HG03442 (cell line): ENCODE results near the gene CA5A.
"Not testable (repeated sequence)": the region's sequence is repeated elsewhere in the genome, so short reads cannot be mapped to it uniquely, and the experiment has no call there.

Experiments used
- ATAC-seq: cut with Tn5 transposase; IDR thresholded peaks from one replicate; pipeline ENCODE4 v1.9.1; 2021; ENCODE audit warnings: mild to moderate bottlenecking, moderate library complexity; ENCODE audit not compliant: unreplicated experiment

The CA5A gene

DNA sequence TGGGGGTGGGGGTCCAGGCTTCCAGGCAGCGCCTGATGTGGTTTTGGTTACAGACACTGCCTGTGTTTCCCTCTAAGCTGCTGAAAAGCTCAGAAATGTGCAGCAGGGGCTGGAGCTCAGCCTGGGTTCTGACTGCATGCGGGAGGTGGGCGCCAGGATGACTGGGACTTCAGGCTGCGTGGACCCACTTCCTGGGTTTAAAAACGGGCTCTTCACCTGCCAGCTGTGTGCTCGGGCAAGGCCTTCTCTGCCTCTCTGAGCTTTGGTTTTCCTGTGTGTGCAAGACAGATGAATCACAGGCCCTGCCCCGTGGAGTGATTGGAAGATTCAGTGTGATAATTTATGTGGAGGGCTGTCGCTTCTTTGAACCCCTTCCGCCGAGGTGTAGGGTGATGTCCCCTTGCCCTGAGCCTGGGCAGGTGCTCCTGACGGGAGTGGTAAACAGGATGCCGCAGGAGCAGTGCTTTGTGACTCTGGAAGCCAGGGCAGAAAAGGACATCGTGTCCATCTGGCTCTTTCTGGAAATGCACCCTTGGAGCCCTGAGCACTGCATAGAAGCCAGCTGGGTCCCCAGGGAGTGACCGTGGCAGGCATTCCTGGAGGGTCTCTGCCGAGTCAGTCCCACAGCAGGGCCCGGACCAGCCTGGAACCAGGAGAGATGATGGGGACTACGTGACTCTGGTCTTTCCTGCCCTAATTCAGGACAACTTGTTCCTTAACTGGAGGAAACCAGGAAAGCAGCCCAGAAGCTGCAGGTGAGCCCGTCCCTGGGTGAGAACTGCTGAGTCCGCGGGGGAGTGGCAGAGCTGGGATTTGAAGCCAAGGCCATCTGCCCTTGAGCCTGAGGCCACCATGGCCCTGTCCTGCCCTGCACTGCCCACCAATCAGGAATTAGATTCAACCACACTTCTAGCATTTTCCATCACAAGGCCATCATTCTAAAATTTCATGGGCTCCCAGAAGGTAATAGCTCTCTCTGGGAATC, 38.5 kb downstream of the CA5A start:
- ATAC-seq: no peak

DNA sequence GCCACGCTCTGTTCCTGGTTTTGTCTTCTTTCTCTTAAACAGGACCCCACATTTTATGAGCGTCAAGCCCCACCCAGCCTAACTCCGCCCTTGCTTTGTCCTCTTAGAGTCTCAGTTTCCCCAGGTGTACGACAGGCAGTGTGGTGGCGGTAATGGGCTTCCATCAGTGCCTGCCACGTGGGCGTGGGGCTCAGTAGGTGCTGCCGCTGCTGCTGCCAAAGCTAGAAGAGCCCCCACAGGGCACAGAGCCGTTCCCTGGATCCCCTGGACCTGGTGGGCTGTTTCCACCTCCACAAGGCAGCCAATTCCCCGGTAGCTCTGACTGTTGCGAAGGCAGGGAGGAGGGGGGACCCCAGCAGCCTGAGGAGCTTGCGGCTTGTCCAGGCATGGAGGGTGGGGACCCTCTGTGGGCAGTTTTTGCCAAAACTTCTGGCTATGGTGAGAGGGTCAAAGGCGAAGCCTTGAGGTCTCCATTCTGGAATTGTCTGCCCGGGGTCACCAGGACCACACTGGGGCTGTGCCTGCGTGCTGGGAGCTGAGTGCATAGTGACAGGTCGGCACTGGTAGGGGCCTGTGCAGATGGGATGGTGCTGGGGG, 39.3 kb downstream of the CA5A start:
- not testable (repeated sequence) for ATAC-seq

GRCh38 chr16:87896176-87896890, 40.0 kb downstream of the CA5A start:
- not testable (repeated sequence) for ATAC-seq

GRCh38 chr16:87895641-87896141, 40.6 kb downstream of the CA5A start:
- ATAC-seq: no peak

DNA sequence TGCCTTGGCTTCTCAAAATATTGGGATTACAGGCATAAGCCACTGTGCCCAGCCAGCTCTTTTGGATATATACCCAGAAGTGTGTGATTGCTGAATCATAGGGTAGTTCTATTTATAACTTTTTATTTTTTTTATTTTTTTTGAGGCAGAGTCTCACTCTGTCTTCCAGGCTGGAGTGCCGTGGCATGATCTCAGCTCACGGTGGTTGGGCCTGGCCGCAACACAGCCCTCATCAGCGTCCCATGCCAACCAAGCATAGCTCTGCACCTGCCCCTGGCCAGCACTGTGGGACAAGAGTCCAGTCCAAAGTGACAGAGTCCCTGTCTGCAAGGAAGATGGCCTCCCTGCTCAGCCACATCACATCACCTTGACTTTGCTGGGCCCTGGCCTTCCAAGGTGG, 42.3 kb downstream of the CA5A start:
- not testable (repeated sequence) for ATAC-seq

DNA sequence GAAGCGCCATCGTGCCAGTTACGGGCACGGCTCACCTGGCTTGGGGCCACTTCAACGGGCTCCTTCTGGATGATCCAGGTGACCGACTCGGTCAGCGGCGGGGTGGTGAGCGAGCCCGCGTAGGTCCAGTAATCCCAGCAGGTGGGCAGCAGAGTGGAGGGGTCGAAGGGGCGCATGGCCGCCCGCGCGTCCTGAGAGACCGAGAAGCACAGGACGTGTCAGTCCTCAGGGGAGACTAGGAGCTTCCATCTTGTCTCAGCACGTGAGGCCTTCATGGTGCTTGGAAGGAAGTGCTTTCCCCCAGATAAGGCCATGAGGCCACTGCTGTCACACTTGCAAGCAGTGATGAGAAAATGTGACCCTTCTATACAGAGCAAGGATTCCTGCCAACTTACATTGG, 44.6 kb downstream of the CA5A start:
- ATAC-seq: no peak

DNA sequence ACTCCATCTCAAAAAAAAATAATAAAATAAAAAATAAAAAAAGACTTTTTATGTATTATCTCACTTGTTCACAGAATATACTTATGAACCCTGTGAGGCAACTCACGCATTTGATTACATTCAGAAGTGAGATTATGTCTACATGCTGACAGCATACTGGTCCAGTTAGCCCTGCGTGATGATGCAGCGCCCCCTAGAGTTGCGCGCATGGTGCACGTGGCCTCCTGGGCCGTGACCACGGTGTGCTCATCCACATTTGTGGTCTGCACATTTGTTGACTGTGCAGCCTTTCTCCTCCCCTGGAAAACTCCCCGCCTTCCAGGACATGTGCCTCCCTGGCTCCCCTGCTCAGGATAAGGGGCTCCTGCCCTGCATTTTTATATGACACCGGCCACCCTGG, 46.6 kb downstream of the CA5A start:
- ATAC-seq: not testable (repeated sequence)

GRCh38 chr16:87888346-87888745, 48.0 kb downstream of the CA5A start:
- ATAC-seq: not testable (repeated sequence)

GRCh38 chr16:87887931-87888330, 48.4 kb downstream of the CA5A start:
- not testable (repeated sequence) for ATAC-seq

DNA sequence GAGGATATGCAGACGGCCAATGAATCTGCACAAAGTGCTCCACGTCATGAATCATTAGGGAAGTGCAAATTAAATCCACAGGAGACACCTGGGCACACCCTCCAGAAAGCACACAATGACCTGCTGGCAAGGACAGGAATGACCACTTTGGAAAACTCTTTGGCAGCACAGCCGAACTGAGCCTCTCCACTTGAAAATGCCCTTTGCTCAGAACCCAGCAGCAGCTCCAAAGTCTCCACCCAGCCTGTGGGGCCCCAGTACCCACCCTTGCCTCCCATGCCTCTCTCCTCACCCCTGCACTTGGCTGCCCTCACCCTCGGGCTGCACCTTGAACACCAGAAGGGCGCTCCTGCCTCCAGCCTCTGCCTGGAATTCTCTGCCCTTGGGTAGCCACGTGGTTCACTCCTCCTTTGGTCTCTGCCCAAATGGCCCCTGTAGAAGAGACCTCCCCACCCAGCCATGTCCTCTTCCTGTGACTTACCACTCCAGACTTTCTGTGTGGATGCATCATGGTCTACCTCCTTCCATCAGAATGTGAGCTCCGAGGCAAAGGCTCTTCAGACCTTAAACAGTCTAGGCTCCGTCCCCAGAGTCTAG, 50.9 kb downstream of the CA5A start:
- not testable (repeated sequence) for ATAC-seq

DNA sequence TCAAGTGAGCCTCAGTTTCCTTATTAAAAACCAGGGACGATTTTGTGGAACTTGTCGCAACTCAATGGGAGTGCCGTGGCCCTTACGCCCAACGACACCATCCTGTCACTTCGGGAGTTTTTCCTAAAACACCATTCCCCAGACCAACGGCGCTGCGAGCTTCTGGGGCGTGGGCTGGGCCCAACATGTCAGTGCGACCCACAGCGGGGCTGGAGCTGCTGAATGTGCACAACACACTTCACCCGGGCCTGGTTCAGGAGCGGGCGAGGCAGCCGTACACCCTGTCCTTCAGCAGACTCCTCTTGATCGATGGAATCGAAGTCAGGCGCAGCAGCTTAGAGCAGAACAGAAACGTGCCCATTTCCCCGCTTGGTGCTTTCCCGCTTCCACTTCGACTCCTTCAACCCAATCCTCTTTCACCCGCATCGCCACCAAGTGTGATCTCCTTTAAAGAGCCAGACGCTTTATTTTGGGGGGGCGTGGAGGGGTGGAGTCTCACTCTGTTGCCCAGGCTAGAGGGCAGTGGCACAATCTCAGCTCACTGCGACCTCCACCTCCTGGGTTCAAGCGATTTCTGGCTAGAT, 53.8 kb downstream of the CA5A start:
- no peak for ATAC-seq

DNA sequence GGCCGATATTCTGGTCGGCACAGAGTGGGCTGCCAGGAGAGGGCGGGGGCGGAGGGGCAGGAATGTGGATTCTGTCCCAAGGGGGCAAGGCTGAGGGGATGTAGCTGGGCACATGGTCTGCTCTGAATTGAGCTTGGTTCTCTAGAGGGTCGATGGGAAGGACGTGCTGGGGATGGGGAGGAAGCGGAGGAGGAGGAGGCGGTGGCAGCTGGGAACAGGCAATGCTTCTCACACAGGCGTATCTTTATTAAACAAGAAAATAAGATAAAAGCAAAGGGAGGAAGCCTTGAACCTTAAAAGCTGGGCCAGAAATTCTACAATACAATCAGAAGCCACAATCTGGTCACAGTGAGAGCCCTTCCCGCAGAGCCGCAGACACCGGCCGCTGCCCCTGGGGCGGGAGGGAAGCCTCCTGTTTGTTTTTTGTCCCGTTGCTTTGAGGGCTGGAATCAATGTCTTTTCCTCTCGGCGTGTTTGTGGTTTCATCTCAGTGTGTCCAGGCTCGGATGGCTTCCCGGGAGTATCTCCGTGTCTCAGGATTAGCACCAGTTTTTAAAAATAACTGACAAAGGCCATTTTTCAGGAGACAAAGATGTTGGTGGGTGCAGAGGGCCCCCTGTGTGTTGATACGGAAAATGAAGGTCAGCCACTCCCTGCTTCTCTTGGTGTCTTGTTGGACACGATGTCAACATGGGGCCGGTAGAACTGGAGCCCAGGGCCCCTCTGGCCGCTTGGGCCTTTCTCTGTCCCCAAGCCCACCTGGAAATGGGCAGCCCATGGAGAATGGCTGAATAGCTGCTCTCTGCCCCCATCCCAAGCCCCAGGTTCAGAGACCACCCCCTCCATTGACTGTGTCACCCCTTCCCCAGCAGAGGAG, 54.8 kb downstream of the CA5A start:
- ATAC-seq: no peak

DNA sequence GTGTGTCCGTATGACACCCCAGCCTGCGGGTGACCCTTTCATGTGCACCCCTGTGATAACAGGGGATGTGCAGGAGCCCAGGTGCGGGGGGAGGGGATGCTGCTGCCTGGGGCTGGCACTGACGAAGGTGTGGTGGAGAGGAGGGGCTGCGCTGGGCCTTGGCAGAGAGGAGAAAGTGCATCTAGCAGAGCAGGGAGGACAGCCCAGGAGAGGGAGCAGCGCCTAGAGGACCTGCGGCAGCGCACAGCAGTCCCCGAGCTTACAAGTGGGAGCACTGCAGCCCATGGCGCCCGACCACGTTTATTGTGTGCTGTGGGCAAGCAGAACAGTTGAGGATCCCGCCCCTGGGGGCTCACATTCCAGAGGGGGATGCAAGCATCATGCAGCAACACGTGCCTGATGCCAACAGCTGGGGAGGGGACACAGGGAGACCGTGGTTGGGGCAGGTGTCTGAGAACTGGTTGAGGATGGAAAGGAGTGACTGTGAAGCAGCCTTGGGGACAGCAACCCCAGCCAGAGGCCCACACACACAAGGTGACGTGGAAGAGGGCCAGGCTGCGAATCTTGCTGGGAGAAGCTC, 56.1 kb downstream of the CA5A start:
- ATAC-seq: no peak

- ATAC-seq: not testable (repeated sequence)
Measured at GRCh38 chr16:87879411-87880013, 56.8 kb downstream of the CA5A start.

GRCh38 chr16:87878704-87879103, 57.6 kb downstream of the CA5A start:
- no peak for ATAC-seq

GRCh38 chr16:87877942-87878507, 58.3 kb downstream of the CA5A start:
- ATAC-seq: no peak

- no peak for ATAC-seq
Measured at GRCh38 chr16:87874639-87875427, 61.5 kb downstream of the CA5A start.
